Right atrium auricular region (tissue), 2 donors: ENCODE measurements around the gene SARS1. TPM values are rescaled to one million over a fixed set of nuclear protein-coding genes. Genes with fewer than 3 reads are reported as not detected.

Experiments
- DNase-seq: peaks from one replicate; pipeline ENCODE4 v3.0.0-alpha.2; 2019; ENCODE audit warnings: low spot score
- H3K27ac ChIP-seq, 2 donors: fragments of 200-600 bp; sonication (generic); 1 replicate in 1 of 2; 2 replicates in 1 of 2; pipeline ENCODE4 v1.5.1; 2016 to 2019
- H3K27me3 ChIP-seq, 2 donors: fragments of 200-600 bp; sonication (generic); one replicate each; pipeline versions ENCODE4 v1.5.1 to v1.6.0; 2017 to 2019
- H3K36me3 ChIP-seq: fragments of 200-600 bp; sonication (generic); one replicate; pipeline ENCODE4 v1.5.1; 2016
- H3K4me1 ChIP-seq, 2 donors: fragments of 200-600 bp; sonication (generic); one replicate each; pipeline versions ENCODE4 v1.5.1 to v1.6.0; 2017 to 2019
- H3K4me3 ChIP-seq, 2 donors: fragments of 200-600 bp; sonication (generic); 1 replicate in 1 of 2; 2 replicates in 1 of 2; pipeline ENCODE4 v1.5.1; 2017 to 2019; ENCODE audit warnings: mild to moderate bottlenecking in 1 of 2, moderate library complexity in 1 of 2
- H3K9me3 ChIP-seq, 2 donors: fragments of 200-600 bp; sonication (generic); one replicate each; pipeline ENCODE4 v1.5.1; 2019
- total RNA-seq, 2 donors: library from RNA; depleted of rRNA; stranded (reverse); fragments of >200 nt; gene quantifications; one replicate each; pipeline ENCODE4 v1.1.0, GENCODE V29; 2016
- TF ChIP-seq, protein P1 (sequence below), 2 donors: fragments of 200-600 bp; sonication (generic); IDR thresholded peaks; one replicate each; pipeline ENCODE4 v1.5.1; 2019; ENCODE audit warnings: antibody characterized with exemption in 2 of 2

The SARS1 gene
- total RNA-seq, 2 donors from 2014 or later: 108 to 130 TPM

DNA sequence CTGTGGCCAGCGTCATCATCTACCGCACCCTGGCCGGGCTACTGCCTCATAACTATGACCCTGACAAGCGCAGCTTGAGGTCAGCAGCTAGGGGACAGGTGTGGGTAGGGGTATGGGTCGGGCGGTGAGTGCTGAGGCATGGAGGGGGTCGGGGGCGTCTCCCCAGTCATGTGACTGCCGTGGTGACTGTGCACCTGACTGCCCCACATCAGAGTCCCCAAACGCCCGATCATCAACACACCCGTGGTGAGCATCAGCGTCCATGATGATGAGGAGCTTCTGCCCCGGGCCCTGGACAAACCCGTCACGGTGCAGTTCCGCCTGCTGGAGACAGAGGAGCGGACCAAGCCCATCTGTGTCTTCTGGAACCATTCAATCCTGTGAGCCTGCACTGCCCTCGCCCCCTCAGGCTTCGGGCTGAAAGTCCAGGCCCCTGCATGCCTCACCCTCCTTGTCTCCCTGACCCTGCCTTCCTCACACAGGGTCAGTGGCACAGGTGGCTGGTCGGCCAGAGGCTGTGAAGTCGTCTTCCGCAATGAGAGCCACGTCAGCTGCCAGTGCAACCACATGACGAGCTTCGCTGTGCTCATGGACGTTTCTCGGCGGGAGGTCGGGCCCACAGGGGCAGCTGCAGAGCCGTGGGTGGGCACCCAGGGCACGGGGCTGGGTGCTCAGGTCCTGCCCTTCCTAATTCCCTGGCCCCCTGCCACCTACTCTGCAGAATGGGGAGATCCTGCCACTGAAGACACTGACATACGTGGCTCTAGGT is 55.7 kb downstream of the SARS1 start:
- Histone ChIP-seq H3K9me3 (no peaks in the 10 kb centered on the region), H3K36me3 (peaks cover 4% of the 10 kb centered on the region), H3K27ac (no peak overlapping the region), H3K4me1 (no peaks in the 10 kb centered on the region), H3K4me3 (no peak overlapping the region), H3K27me3 (no peaks in the 10 kb centered on the region)
- TF ChIP-seq, protein P1, sequence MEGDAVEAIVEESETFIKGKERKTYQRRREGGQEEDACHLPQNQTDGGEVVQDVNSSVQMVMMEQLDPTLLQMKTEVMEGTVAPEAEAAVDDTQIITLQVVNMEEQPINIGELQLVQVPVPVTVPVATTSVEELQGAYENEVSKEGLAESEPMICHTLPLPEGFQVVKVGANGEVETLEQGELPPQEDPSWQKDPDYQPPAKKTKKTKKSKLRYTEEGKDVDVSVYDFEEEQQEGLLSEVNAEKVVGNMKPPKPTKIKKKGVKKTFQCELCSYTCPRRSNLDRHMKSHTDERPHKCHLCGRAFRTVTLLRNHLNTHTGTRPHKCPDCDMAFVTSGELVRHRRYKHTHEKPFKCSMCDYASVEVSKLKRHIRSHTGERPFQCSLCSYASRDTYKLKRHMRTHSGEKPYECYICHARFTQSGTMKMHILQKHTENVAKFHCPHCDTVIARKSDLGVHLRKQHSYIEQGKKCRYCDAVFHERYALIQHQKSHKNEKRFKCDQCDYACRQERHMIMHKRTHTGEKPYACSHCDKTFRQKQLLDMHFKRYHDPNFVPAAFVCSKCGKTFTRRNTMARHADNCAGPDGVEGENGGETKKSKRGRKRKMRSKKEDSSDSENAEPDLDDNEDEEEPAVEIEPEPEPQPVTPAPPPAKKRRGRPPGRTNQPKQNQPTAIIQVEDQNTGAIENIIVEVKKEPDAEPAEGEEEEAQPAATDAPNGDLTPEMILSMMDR (IDR thresholded peaks at IDR 0.05): no peak
- no peak for DNase-seq

DNA sequence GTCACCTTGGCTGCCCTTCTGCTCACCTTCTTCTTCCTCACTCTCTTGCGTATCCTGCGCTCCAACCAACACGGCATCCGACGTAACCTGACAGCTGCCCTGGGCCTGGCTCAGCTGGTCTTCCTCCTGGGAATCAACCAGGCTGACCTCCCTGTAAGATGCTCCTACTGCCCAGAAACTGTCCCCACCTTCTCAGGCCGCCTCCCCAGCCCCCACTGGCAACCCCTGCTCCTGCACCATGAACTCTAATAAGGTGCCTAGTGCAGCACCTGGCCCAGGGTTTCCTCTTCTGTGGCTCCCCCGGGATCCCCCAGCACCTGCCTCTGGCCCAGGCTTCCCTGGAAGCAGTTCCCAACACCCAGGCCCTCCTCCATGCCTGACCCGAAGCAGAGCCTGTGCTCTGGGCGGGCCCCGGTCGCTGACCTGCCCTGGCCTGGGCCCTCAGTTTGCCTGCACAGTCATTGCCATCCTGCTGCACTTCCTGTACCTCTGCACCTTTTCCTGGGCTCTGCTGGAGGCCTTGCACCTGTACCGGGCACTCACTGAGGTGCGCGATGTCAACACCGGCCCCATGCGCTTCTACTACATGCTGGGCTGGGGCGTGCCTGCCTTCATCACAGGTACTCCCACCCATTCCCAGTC is 56.4 kb downstream of the SARS1 start:
- Histone ChIP-seq H3K4me1 (no peaks in the 10 kb centered on the region), H3K27ac (no peak overlapping the region), H3K9me3 (no peaks in the 10 kb centered on the region), H3K27me3 (no peaks in the 10 kb centered on the region), H3K4me3 (no peak overlapping the region), H3K36me3 (no peaks in the 10 kb centered on the region)
- no peak for DNase-seq
- TF ChIP-seq, protein P1 (IDR thresholded peaks at IDR 0.05): no peak

DNA sequence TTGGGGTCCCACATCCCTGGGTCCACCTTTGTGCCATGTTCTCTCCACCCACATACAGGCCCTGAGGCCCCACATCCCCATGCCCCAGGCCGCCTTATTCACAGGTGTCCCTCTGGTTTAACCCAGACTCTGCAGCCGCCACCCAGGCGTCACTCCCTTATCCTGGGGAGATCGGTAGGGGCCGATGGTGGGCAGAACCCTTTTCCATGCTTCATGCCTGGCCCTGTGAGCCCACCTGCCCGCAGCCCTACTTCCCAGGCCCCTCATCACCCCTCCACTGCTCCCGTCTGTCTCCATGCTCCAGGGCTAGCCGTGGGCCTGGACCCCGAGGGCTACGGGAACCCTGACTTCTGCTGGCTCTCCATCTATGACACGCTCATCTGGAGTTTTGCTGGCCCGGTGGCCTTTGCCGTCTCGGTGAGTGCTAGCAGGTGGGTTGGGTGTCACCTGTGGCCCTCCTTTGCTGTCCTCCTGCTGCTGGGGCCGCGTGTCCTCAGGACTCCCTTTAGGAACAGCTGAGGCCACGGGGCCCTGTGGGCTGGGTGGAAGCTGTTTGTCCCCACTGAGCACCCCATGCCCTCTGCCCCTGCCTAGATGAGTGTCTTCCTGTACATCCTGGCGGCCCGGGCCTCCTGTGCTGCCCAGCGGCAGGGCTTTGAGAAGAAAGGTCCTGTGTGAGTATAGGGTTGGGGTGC is 57.1 kb downstream of the SARS1 start:
- H3K36me3 ChIP-seq: no peaks in the 10 kb centered on the region
- H3K27me3 ChIP-seq: no peaks in the 10 kb centered on the region
- no peaks in the 10 kb centered on the region for H3K9me3 ChIP-seq
- H3K27ac ChIP-seq: no peak overlapping the region
- H3K4me1 ChIP-seq: no peaks in the 10 kb centered on the region
- DNase-seq: no peak
- H3K4me3 ChIP-seq: no peak overlapping the region
- TF ChIP-seq, protein P1 (IDR thresholded peaks at IDR 0.05): no peak

DNA sequence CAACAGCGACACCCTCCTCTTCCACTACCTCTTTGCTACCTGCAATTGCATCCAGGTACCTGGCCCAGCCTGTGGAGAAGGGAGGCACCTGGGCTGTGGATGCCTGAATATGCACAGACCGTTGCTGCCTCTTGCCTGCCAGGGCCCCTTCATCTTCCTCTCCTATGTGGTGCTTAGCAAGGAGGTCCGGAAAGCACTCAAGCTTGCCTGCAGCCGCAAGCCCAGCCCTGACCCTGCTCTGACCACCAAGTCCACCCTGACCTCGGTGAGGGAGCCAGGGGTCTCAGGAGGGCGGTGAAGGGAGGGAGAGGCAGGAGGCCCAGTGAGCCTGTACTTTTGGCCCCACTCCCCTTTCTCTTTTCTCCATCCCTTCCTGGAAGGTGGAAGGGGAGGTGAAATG is 57.7 kb downstream of the SARS1 start:
- Histone ChIP-seq H3K9me3 (no peaks in the 10 kb centered on the region), H3K27me3 (no peaks in the 10 kb centered on the region), H3K4me1 (no peaks in the 10 kb centered on the region), H3K27ac (no peak overlapping the region), H3K36me3 (no peaks in the 10 kb centered on the region), H3K4me3 (no peak overlapping the region)
- DNase-seq: no peak
- TF ChIP-seq, protein P1 (IDR thresholded peaks at IDR 0.05): no peak

DNA sequence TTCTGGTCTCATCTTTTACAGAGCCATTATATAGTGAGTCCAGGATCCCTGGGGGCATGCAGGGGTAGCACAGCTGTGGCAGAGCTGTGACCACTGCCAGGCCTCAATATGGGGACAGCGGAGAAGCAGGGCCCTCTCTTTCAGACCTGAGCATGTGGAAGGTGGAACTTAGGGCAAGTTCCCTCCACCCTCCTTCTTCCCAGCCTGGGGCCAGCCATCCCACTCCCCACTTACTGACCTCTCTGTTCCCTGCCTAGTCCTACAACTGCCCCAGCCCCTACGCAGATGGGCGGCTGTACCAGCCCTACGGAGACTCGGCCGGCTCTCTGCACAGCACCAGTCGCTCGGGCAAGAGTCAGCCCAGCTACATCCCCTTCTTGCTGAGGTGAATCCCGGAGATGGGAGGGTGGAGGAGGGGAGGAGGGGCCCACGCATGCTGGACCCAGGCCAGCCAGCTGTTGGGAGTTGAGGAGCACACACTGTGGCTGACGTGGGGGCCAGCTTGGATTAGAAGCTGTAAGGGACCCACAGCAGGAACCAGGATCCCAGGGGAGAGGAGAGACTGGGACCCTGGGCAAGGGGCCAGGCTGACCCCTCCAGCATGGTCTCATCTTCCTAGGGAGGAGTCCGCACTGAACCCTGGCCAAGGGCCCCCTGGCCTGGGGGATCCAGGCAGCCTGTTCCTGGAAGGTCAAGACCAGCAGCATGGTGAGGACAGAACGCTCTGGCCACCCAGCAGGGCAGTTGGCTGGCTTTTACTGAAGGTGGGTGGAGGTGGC is 58.5 kb downstream of the SARS1 start:
- no peak overlapping the region for H3K27ac ChIP-seq
- TF ChIP-seq, protein P1 (IDR thresholded peaks at IDR 0.05): no peak
- peaks cover 0 to 2% of the 10 kb centered on the region in 2 donors for H3K4me1 ChIP-seq
- no peaks in the 10 kb centered on the region for H3K27me3 ChIP-seq
- DNase-seq: no peak
- no peaks in the 10 kb centered on the region for H3K9me3 ChIP-seq
- H3K4me3 ChIP-seq: no peak overlapping the region
- no peaks in the 10 kb centered on the region for H3K36me3 ChIP-seq
